Transverse colon (tissue), 3 donors: Measurements from ENCODE around the gene LSM3.

ENCODE experiments used
- CTCF ChIP-seq, 5 experiments: fragments of 200-600 bp in 3 of 5; fragments of 450-650 bp in 2 of 5; sonication (generic) in 3 of 5; IDR thresholded peaks; 1 replicate in 2 of 5; 2 replicates in 3 of 5; pipeline ENCODE4 v1.5.1; 2016 to 2017; ENCODE audit warnings: antibody characterized with exemption in 5 of 5, inconsistent platforms in 3 of 5, mild to moderate bottlenecking in 2 of 5, moderate library complexity in 1 of 5
- POLR2A ChIP-seq: fragments of 450-650 bp; IDR thresholded peaks from one replicate; pipeline ENCODE4 v1.6.1; 2016; ENCODE audit warnings: antibody characterized with exemption, mild to moderate bottlenecking, moderate library complexity

GRCh38 chr3:14225421-14225820 lies 46.8 kb downstream of the LSM3 start:
- no peak for TF ChIP-seq CTCF (IDR thresholded peaks at IDR 0.05)
- no peak for TF ChIP-seq POLR2A
